ENCODE data around the gene TMEM176B.

DNA sequence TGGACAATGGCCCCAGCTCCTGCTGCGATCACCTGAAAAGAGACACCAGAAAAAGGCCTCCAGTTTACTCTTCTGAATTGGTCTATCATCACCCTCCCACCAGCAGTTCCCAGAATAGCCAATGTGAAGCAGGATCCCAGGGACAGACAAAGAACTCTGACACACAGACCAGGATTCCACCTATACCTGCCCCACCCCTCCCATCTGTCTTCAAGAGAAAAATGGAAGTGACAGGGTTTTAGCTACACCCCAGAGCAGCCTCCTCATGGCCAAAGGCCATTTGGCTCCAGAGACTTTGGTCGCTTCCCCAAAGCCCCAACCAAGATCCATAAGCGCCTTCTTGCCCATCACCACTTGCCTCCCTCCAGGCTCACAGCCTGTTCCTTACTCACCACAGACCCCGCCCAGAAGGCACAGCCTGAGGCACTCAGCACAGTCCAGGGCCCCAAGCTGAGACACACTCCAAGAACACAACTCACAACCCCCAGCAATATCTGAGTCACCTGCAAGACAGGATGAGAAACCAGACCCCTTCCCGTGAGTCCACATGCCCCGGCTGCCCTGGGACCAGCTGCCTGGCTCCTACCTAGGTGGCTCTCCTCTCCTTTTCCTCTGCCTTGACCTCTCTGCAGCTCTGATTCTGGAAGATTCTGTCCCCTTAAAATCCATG is 6.5 kb downstream of the TMEM176B start:
- no peak for TF ChIP-seq CTCF (IDR thresholded peaks at IDR 0.05)
- TF ChIP-seq POLR2AphosphoS5 (IDR thresholded peaks at IDR 0.05): no peak
- TF ChIP-seq POLR2A (IDR thresholded peaks at IDR 0.05): no peak
- no peak for TF ChIP-seq EP300 (IDR thresholded peaks at IDR 0.05; ENCODE audit: low read depth)

All from transverse colon (tissue), 4 donors.